SK-N-SH (cell line): Measurements from ENCODE around the gene VWA3A. TPM values are rescaled to one million over a fixed set of nuclear protein-coding genes. Genes with fewer than 3 reads are reported as not detected.

Source experiments
- CTCF ChIA-PET: fragments of 300-600, 350-600 bp; formaldehyde crosslinking; extraction: SDS; loops from one replicate; lab custom pipeline; 2021; lab: Yijun Ruan, JAX
- POLR2A ChIA-PET: fragments of 350-600 bp; sonication (Branson Sonifier 250); formaldehyde crosslinking; extraction: SDS; loops from one replicate; lab custom pipeline; 2020; ENCODE audit warnings: antibody characterized with exemption, inconsistent platforms; lab: Yijun Ruan, JAX
- DNase-seq: peaks from one replicate; pipeline ENCODE4 v3.0.0; 2012
- H2AFZ ChIP-seq: fragments of 200-600 bp; sonication (generic); 2 replicates; pipeline ENCODE4 v1.8.1; 2016; ENCODE audit warnings: antibody characterized with exemption, mild to moderate bottlenecking, low read depth
- H3F3A ChIP-seq: fragments of 200-600 bp; sonication (generic); replicated peaks from 2 replicates; pipeline ENCODE3; 2016; ENCODE audit warnings: antibody characterized with exemption, mild to moderate bottlenecking; ENCODE audit not compliant: insufficient read depth
- H3K27ac ChIP-seq, 2 experiments: fragments of 200-500 bp in 1 of 2; fragments of 200-600 bp in 1 of 2; sonication (Bioruptor generic) in 1 of 2; sonication (generic), shearing (Covaris generic) in 1 of 2; 2 replicates each; pipeline versions ENCODE4 v1.5.1 to v1.6.1; 2014 to 2016; ENCODE audit warnings: low read depth in 2 of 2, inconsistent platforms in 1 of 2, low read length in 1 of 2, mild to moderate bottlenecking in 1 of 2, mixed read lengths in 1 of 2
- H3K27me3 ChIP-seq: fragments of 200-600 bp; sonication (generic), shearing (Covaris generic); 2 replicates; pipeline ENCODE4 v1.6.1; 2016; ENCODE audit warnings: mixed run types; ENCODE audit not compliant: insufficient read depth
- H3K36me3 ChIP-seq, 2 experiments: fragments of 200-500 bp in 1 of 2; fragments of 200-600 bp in 1 of 2; sonication (Bioruptor generic) in 1 of 2; sonication (generic) in 1 of 2; replicated peaks in 1 of 2; 2 replicates each; pipeline versions ENCODE3 to v1.5.1; 2014 to 2016; ENCODE audit warnings: low read length in 1 of 2, mild to moderate bottlenecking in 1 of 2; ENCODE audit not compliant: insufficient read depth in 2 of 2, control insufficient read depth in 1 of 2
- H3K4me1 ChIP-seq, 2 experiments: fragments of 200-500 bp in 1 of 2; fragments of 200-600 bp in 1 of 2; sonication (Bioruptor generic) in 1 of 2; sonication (generic), shearing (Covaris generic) in 1 of 2; 2 replicates each; pipeline versions ENCODE4 v1.5.1 to v1.6.1; 2014 to 2016; ENCODE audit warnings: low read depth in 1 of 2, low read length in 1 of 2, mixed run types in 1 of 2; ENCODE audit not compliant: insufficient read depth in 2 of 2, control insufficient read depth in 1 of 2
- H3K4me2 ChIP-seq: fragments of 200-600 bp; sonication (generic), shearing (Covaris generic); 2 replicates; pipeline ENCODE4 v1.6.1; 2017; ENCODE audit warnings: mixed run types
- H3K4me3 ChIP-seq, 2 experiments: fragments of 200-500 bp in 1 of 2; fragments of 200-600 bp in 1 of 2; sonication (Bioruptor generic) in 1 of 2; sonication (generic), shearing (Covaris generic) in 1 of 2; 2 replicates each; pipeline versions ENCODE4 v1.5.1 to v1.8.1; 2014 to 2016; ENCODE audit warnings: low read depth in 2 of 2, inconsistent platforms in 1 of 2, low read length in 1 of 2, mild to moderate bottlenecking in 1 of 2, mixed read lengths in 1 of 2, moderate library complexity in 1 of 2
- H3K79me2 ChIP-seq: fragments of 200-600 bp; sonication (generic); 2 replicates; pipeline ENCODE4 v1.8.1; 2017; ENCODE audit warnings: mild to moderate bottlenecking; ENCODE audit not compliant: insufficient read depth
- H3K9ac ChIP-seq: fragments of 200-600 bp; sonication (generic); 2 replicates; pipeline ENCODE4 v1.6.1; 2017; ENCODE audit warnings: mixed run types
- H3K9me2 ChIP-seq: fragments of 200-600 bp; sonication (generic); 2 replicates; pipeline ENCODE4 v1.6.1; 2017; ENCODE audit warnings: mixed run types
- H3K9me3 ChIP-seq: fragments of 200-600 bp; sonication (generic); 2 replicates; pipeline ENCODE4 v1.6.1; 2017; ENCODE audit warnings: mixed run types, mild to moderate bottlenecking, moderate library complexity
- H4K20me1 ChIP-seq: fragments of 200-600 bp; sonication (generic); 2 replicates; pipeline ENCODE4 v1.6.1; 2017; ENCODE audit warnings: mild to moderate bottlenecking, mixed run types; ENCODE audit not compliant: insufficient read depth
- CHD2 ChIP-seq: fragments of 150-350 bp; IDR thresholded peaks from 2 replicates; pipeline ENCODE4 v1.6.1; 2018; ENCODE audit warnings: low read length; ENCODE audit not compliant: partially characterized antibody
- FOSL2 ChIP-seq: IDR thresholded peaks from 2 replicates; pipeline ENCODE4 v1.4.0; 2012; ENCODE audit warnings: low read depth, mild to moderate bottlenecking, moderate library complexity, borderline replicate concordance
- FOXJ3 ChIP-seq: sonication (generic); formaldehyde crosslinking; IDR thresholded peaks from 2 replicates; pipeline ENCODE4 v1.5.1; 2020; ENCODE audit warnings: mild to moderate bottlenecking, missing genetic modification reagents
- GATA2 ChIP-seq: sonication (generic); formaldehyde crosslinking; IDR thresholded peaks from 2 replicates; pipeline ENCODE4 v1.5.0; 2020; ENCODE audit warnings: mild to moderate bottlenecking, missing genetic modification reagents
- MAX ChIP-seq: IDR thresholded peaks from 2 replicates; pipeline ENCODE4 v1.4.0; 2012; ENCODE audit warnings: low read depth
- NFIC ChIP-seq: IDR thresholded peaks from 2 replicates; pipeline ENCODE4 v1.4.0; 2012; ENCODE audit warnings: borderline replicate concordance
- POLR2AphosphoS5 ChIP-seq: IDR thresholded peaks from 2 replicates; pipeline ENCODE4 v1.6.1; 2012; ENCODE audit warnings: low read depth, low read length
- RAD21 ChIP-seq: IDR thresholded peaks from 2 replicates; pipeline ENCODE4 v1.6.1; 2012; ENCODE audit warnings: mild to moderate bottlenecking, low read length
- REST ChIP-seq: IDR thresholded peaks from 2 replicates; pipeline ENCODE4 v1.6.1; 2012; ENCODE audit warnings: mild to moderate bottlenecking, low read depth, low read length, moderate library complexity
- RXRA ChIP-seq: IDR thresholded peaks from 2 replicates; pipeline ENCODE4 v1.4.0; 2012; ENCODE audit warnings: low read depth, mild to moderate bottlenecking, borderline replicate concordance
- SMC3 ChIP-seq: IDR thresholded peaks from 2 replicates; pipeline ENCODE4 v1.6.1; 2012; ENCODE audit warnings: low read depth, low read length, improper control_type of control experiment
- TAF1 ChIP-seq: IDR thresholded peaks from 2 replicates; pipeline ENCODE4 v1.6.1; 2012; ENCODE audit warnings: low read depth, mild to moderate bottlenecking, low read length, moderate library complexity, borderline replicate concordance
- YY1 ChIP-seq: IDR thresholded peaks from 2 replicates; pipeline ENCODE4 v1.4.0; 2012; ENCODE audit warnings: low read depth, mild to moderate bottlenecking
- ZBTB33 ChIP-seq: IDR thresholded peaks from 2 replicates; pipeline ENCODE4 v1.4.0; 2012; ENCODE audit warnings: low read depth, borderline replicate concordance
- WGBS: methylation state at CpG from one replicate; pipeline ENCODE4 v1.1.6; 2017; ENCODE audit warnings: low lambda C conversion rate; 5-methylcytosine and 5-hydroxymethylcytosine counted together
- polyA plus RNA-seq, 3 experiments: library from polyadenylated mRNA; depleted of rRNA; stranded (reverse); fragments of >200 nt; gene quantifications; 2 replicates each; pipeline ENCODE4 v1.2.3, GENCODE V29; 2012

Gene VWA3A
- polyA plus RNA-seq, 1 of the 3 experiments (the other 2 are of a cell fraction) = not detected

GRCh38 chr16:22144520-22144919 lies 52.2 kb downstream of the VWA3A start:
- TF ChIP-seq YY1 (no peak), TAF1 (no peak), MAX (no peak), NFIC (no peak), ZBTB33 (no peak), FOSL2 (no peak), FOXJ3 (CRISPR knock-in tag) (no peak), RAD21 (no peak), REST (no peak), RXRA (no peak), CHD2 (no peak), POLR2AphosphoS5 (no peak), SMC3 (no peak), GATA2 (no peak)
- TF ChIP-seq, all 33 proteins: peak for 0
- WGBS = 70% methylated on average over 6 of the region's 6 CpGs
- Histone ChIP-seq H2AFZ (no peak overlapping the region), H3K4me1 (no peaks in the 10 kb centered on the region), H3K9ac (no peak overlapping the region), H4K20me1 (no peaks in the 10 kb centered on the region), H3K4me3 (no peak overlapping the region), H3K27me3 (peaks cover 17% of the 10 kb centered on the region), H3K9me2 (no peaks in the 10 kb centered on the region), H3K36me3 (no peaks in the 10 kb centered on the region), H3K9me3 (no peaks in the 10 kb centered on the region), H3K27ac (no peak overlapping the region), H3K79me2 (no peaks in the 10 kb centered on the region), H3F3A (no peaks in the 10 kb centered on the region), H3K4me2 (no peak overlapping the region)
- DNase-seq = no peak
- ChIA-PET POLR2A (no interaction called here), CTCF (no interaction called here)
